K562 (cell line): ENCODE results near the gene DNAJB6. TPM values are rescaled to one million over a fixed set of nuclear protein-coding genes. Genes with fewer than 3 reads are reported as not detected.

Source experiments
- ATAC-seq: fragments of 200-7000 bp; cut with Tn5 transposase; 3 replicates; pipeline ENCODE4 v1.9.1; 2020; ENCODE audit warnings: moderate library complexity
- BruUV-seq: library from RNA; stranded (reverse); fragments of 400-500 nt; replicated peaks from 2 replicates; lab custom pipeline; 2021; lab: Mats Ljungman, UMichigan
- CTCF ChIA-PET: fragments of 300-600 bp; formaldehyde crosslinking; extraction: SDS; loops from one replicate; lab custom pipeline; 2021; ENCODE audit warnings: low intra/inter-chr PET ratio; lab: Yijun Ruan, JAX
- POLR2A ChIA-PET: fragments of 300-600, 350-650 bp; sonication (Branson Sonifier 250); formaldehyde crosslinking; extraction: SDS; loops from one replicate; lab custom pipeline; 2021; ENCODE audit warnings: antibody characterized with exemption, inconsistent platforms; lab: Yijun Ruan, JAX
- DNase-seq, 4 experiments: peaks; one replicate each; pipeline versions ENCODE4 v3.0.0 to v3.0.0-alpha.2; 2011 to 2018; ENCODE audit warnings: low spot score in 3 of 4, mixed read lengths in 3 of 4; ENCODE audit errors: extremely low read depth in 1 of 4
- FAIRE-seq: peaks from 2 replicates; lab custom pipeline; 2011; peaks lifted over from hg19 to GRCh38; lab: Jason Lieb, UNC
- H2AFZ ChIP-seq: 2 replicates; pipeline ENCODE4 v1.6.0; 2011; ENCODE audit warnings: low read depth, low read length, control low read depth, inconsistent platforms
- H3K27ac ChIP-seq: fragments of 200-600 bp; 3 replicates; pipeline ENCODE4 v1.8.0; 2011; ENCODE audit warnings: low read depth, mild to moderate bottlenecking, control low read depth, inconsistent platforms, low read length, moderate library complexity, mixed read lengths; ENCODE audit errors: extremely low read depth
- H3K27me3 ChIP-seq, 2 experiments: fragments of 300-600 bp in 1 of 2; 2 replicates in 1 of 2; 3 replicates in 1 of 2; pipeline versions ENCODE4 v1.6.0 to v1.8.0; 2011; ENCODE audit warnings: inconsistent platforms in 2 of 2, low read length in 2 of 2, mild to moderate bottlenecking in 1 of 2, mixed read lengths in 1 of 2, moderate library complexity in 1 of 2; ENCODE audit not compliant: control insufficient read depth in 2 of 2, insufficient read depth in 2 of 2
- H3K36me3 ChIP-seq: fragments of 300-600 bp; 3 replicates; pipeline ENCODE4 v1.8.0; 2011; ENCODE audit warnings: mild to moderate bottlenecking, low read length, inconsistent platforms; ENCODE audit not compliant: control insufficient read depth, insufficient read depth
- H3K4me1 ChIP-seq, 2 experiments: fragments of 200-600 bp in 1 of 2; replicated peaks in 1 of 2; 2 replicates in 1 of 2; 3 replicates in 1 of 2; pipeline versions ENCODE4 v1.5.1 to v1.8.0; 2011; ENCODE audit warnings: inconsistent platforms in 2 of 2, low read length in 2 of 2, mild to moderate bottlenecking in 1 of 2, mixed read lengths in 1 of 2, moderate library complexity in 1 of 2; ENCODE audit not compliant: control insufficient read depth in 2 of 2, insufficient read depth in 2 of 2
- H3K4me2 ChIP-seq: 2 replicates; pipeline ENCODE4 v1.6.1; 2011; ENCODE audit warnings: low read length, control low read depth, inconsistent platforms, mixed read lengths; ENCODE audit not compliant: insufficient read depth
- H3K4me3 ChIP-seq: fragments of 200-600 bp; sonication (generic), shearing (Covaris generic); 2 replicates; pipeline ENCODE4 v1.5.1; 2016; ENCODE audit warnings: control low read depth, inconsistent platforms
- H3K79me2 ChIP-seq: fragments of 200-600 bp; 3 replicates; pipeline ENCODE4 v1.8.0; 2011; ENCODE audit warnings: low read length, inconsistent platforms; ENCODE audit not compliant: control insufficient read depth, insufficient read depth
- H3K9ac ChIP-seq, 2 experiments: 2 replicates each; pipeline versions ENCODE4 v1.6.0 to v1.6.1; 2011; ENCODE audit warnings: low read depth in 2 of 2, low read length in 2 of 2, control low read depth in 1 of 2, inconsistent platforms in 1 of 2, mild to moderate bottlenecking in 1 of 2, mixed read lengths in 1 of 2; ENCODE audit not compliant: insufficient read depth in 1 of 2
- H3K9me1 ChIP-seq: one replicate; pipeline ENCODE4 v1.6.0; 2011; ENCODE audit warnings: inconsistent platforms, mild to moderate bottlenecking, low read length, moderate library complexity; ENCODE audit not compliant: control insufficient read depth, insufficient read depth
- H3K9me3 ChIP-seq: replicated peaks from 2 replicates; pipeline ENCODE4 v1.5.1; 2011; ENCODE audit warnings: low read depth, low read length, inconsistent platforms; ENCODE audit not compliant: control insufficient read depth, insufficient read depth
- H4K20me1 ChIP-seq: replicated peaks from 2 replicates; pipeline ENCODE4 v1.6.1; 2011; ENCODE audit warnings: low read length, inconsistent platforms, mixed read lengths; ENCODE audit not compliant: control insufficient read depth, insufficient read depth
- POLR2G ChIP-seq: fragments of 200-400 bp; formaldehyde crosslinking; IDR thresholded peaks from 2 replicates; pipeline ENCODE4 v1.6.1; 2017; ENCODE audit warnings: low read depth, mild to moderate bottlenecking, antibody characterized with exemption, low read length, moderate library complexity
- TAL1 ChIP-seq: fragments of 450-650 bp; IDR thresholded peaks from 2 replicates; pipeline ENCODE4 v1.6.1; 2016; ENCODE audit warnings: mild to moderate bottlenecking
- ZNF830 ChIP-seq: fragments of 250-450 bp; sonication (Bioruptor Pico); IDR thresholded peaks from 2 replicates; pipeline ENCODE4 v1.5.0; 2021; ENCODE audit warnings: mild to moderate bottlenecking
- WGBS: fragments of 100-300 bp; shearing (Covaris generic); methylation state at CpG from one replicate; pipeline ENCODE4 v1.1.6; 2016; ENCODE audit warnings: low coverage, mixed read lengths; ENCODE audit not compliant: insufficient coverage; ENCODE audit errors: missing lambda C conversion rate; 5-methylcytosine and 5-hydroxymethylcytosine counted together
- in situ Hi-C: fragments of 300-500 bp; cut with MboI; formaldehyde crosslinking; loops from 4 replicates; pipeline ENCODE4 v1.15.0; 2018; ENCODE audit warnings: inconsistent platforms, mixed read lengths
- intact Hi-C: fragments of 100-400 bp; cut with micrococcal nuclease; formaldehyde crosslinking; loops from 2 replicates; pipeline ENCODE4 v1.14.2; 2022
- polyA plus RNA-seq, 8 experiments: library from polyadenylated mRNA; depleted of rRNA in 4 of 8; stranded (reverse) in 5 of 8; unstranded in 3 of 8; fragments of >200 nt; fragmentation: Nextera tagmentation in 2 of 8; fragmentation: Illumina TruSeq in 1 of 8; extraction: Ambion mirVana in 2 of 8; extraction: Trizol in 1 of 8; gene quantifications; 2 replicates each; pipeline versions ENCODE4 v1.2.1 to v1.2.3, GENCODE V29; 2011 to 2014; ENCODE audit warnings: inconsistent platforms in 1 of 8, missing spikeins in 1 of 8
- total RNA-seq, 7 experiments: library from RNA; depleted of rRNA in 6 of 7; stranded (reverse); fragments of >200 nt in 6 of 7; fragmentation: Illumina TruSeq in 2 of 7; extraction: Trizol in 2 of 7; gene quantifications; 2 replicates each; pipeline versions ENCODE4 v1.2.1 to v1.2.3, GENCODE V29; 2011 to 2021; ENCODE audit warnings: low replicate concordance in 1 of 7
- TF ChIP-seq, protein P1 (sequence below), 3 experiments: fragments of 200-800 bp in 1 of 3; sonication (Bioruptor generic) in 1 of 3; sonication (generic) in 1 of 3; formaldehyde crosslinking in 1 of 3; IDR thresholded peaks; 2 replicates each; pipeline versions ENCODE4 v1.6.1 to v1.8.0; 2016 to 2022; ENCODE audit warnings: mild to moderate bottlenecking in 2 of 3, missing compliant biosample characterization in 2 of 3, missing genetic modification characterization in 2 of 3, missing genetic modification reagents in 1 of 3

DNAJB6 gene
- total and polyA plus RNA-seq, 9 of the 15 experiments (the other 6 are each of a cell fraction or from before 2014, with no cell fraction given), result 84.5 to 158 (median 135) TPM

DNA sequence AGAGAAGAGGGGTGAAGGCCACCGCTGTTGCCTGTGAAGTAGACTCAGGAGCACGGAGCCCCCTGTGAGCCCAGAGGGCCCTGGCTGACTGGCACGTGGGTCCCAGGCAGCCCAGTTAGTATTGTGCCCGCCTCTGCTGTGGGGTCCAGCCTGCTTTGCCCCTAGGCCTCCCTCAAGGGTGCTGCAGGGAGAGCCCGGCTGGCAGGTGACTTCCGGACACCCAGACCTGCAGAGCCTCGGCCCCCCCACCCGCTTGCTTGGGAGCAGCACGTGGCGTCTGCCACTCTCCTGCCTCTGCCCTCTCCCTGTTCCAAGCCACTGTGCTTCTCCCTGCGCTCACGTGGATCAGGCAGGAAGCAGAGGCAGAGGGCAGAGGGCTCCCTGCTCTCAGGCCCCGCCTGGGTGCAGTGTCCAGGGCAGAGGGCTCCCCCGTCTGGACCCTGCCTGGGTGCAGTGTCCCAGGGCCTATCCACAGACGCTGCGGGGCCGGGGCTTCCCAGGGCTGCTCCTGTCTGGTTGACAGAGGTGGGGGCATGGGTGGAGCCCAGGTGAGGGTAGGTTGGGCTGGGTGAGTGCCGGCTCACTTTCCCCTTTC lies 88.4 kb downstream of the DNAJB6 start (continued):
- TF ChIP-seq ZNF830 (CRISPR knock-in tag), result no peak
- TF ChIP-seq, protein P1, sequence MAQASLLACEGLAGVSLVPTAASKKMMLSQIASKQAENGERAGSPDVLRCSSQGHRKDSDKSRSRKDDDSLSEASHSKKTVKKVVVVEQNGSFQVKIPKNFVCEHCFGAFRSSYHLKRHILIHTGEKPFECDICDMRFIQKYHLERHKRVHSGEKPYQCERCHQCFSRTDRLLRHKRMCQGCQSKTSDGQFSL (CRISPR knock-in tag; IDR thresholded peaks at IDR 0.05), result peak; percentile 74; the same call in 1 of the 2 replicates
- TF ChIP-seq, protein P1 (tag; IDR thresholded peaks at IDR 0.05), result no peak

DNA sequence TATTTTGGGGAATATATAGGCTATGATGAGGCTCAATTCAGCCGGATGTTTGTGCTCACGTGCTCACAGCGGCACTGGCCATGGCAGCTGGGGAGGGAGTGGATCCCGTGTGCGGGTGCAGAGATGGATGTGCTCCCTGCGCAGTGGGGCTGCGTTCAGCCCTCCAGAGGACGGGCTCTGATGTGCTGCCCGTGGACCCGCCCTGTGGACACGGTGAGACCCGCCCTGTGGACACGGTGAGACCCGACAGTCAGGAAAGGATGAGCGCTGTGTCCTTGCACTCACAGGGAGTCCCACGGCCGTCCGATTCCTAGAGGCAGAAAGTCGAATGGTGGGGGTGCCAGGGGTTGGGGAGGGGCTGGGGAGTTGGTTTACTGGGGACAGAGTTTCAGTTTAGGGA lies 89.0 kb downstream of the DNAJB6 start:
- H3K27ac ChIP-seq, result no peak overlapping the region
- H3K4me3 ChIP-seq, result no peak overlapping the region
- CTCF ChIA-PET, result no interaction called here
- 0 out of 2 replicates have a peak, but pooled peaks cover 3% of the 10 kb centered on the region for H4K20me1 ChIP-seq
- DNase-seq (no peak), ATAC-seq (peak; percentile 11), FAIRE-seq (no peak)
- H3K9ac ChIP-seq, result 0 out of 4 replicates have a peak overlapping the region, but pooled peaks of 1 of the 2 experiments have one; percentile 40
- no peaks in the 10 kb centered on the region for H3K36me3 ChIP-seq
- in situ Hi-C loops (no loop called here), intact Hi-C loops (no loop called here)
- WGBS, result 24% methylated on average over 19 of the region's 19 CpGs
- H3K27me3 ChIP-seq, result peaks cover 20 to 41% of the 10 kb centered on the region in 2 experiments; a peak in 4 of 5 replicates
- H3K9me3 ChIP-seq, result no peaks in the 10 kb centered on the region
- POLR2A ChIA-PET, result interaction anchor here (0.6 to 1.2 kb wide), 2 partner anchors 13 to 84 kb away, joined by 4 read pairs; no protein-coding TSS in a partner anchor
- H3K9me1 ChIP-seq, result no peaks in the 10 kb centered on the region
- TF ChIP-seq TAL1, result no peak
- 0 out of 2 replicates have a peak, but pooled peaks have one; percentile 5 for TF ChIP-seq POLR2G
- BruUV-seq, result no TSS peak
- H2AFZ ChIP-seq, result no peak overlapping the region
- no peak overlapping the region for H3K4me2 ChIP-seq
- no peaks in the 10 kb centered on the region for H3K79me2 ChIP-seq
- H3K4me1 ChIP-seq, result peaks cover 0 to 54% of the 10 kb centered on the region in 2 experiments; a peak in 2 of 5 replicates
